GM12892 (cell line): ENCODE data around the gene CDK18.

Experiments
- POLR2A ChIP-seq: IDR thresholded peaks from 2 replicates; pipeline ENCODE4 v1.6.1; 2011; ENCODE audit warnings: low read depth, low read length, control low read depth
- POLR2AphosphoS5 ChIP-seq: IDR thresholded peaks from 2 replicates; pipeline ENCODE4 v1.6.1; 2011; ENCODE audit warnings: low read depth, low read length, control low read depth

DNA sequence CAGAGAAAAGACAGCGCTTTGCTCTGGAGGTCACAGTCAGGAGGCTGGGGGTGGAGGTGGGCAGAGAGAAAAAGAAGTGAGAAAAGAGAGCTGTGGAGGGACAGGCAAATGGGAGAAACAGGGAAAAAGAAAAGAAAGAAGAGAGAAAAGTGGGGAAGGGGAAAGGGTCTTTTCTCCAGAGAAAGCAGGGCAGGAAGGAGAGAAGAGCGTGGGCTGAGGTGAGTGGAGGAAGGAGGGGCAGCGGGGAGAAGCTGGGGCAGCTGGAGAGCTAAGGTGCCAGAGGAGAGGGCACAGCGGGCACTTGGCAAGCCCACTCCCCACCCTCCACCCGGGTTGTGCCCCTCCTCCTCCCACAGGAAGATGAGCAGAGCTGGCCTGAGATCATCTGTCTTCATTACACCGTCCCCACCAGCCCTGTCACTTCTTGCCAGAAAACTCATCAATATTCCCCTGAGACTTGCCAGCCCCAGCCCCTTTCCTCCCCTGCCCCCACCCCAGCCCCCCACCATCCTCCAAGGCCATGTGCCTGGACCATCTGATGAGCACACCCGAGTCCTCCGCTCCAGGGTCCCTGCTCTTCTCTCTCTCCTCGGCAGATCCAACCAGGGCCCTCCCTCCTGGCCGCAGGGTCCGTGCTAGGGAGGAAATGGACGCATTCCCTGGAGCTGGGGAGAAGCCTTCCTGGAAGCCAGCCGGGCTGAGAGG is 31.6 kb upstream of the CDK18 start:
- TF ChIP-seq POLR2AphosphoS5 (no peak), POLR2A (no peak)
